Cerebellar cortex (tissue), 1 donor: ENCODE results near the gene ZFC3H1.
"Not testable (repeated sequence)": the region's sequence is repeated elsewhere in the genome, so short reads cannot be mapped to it uniquely, and the experiment has no call there.

Experiments used
- DNase-seq: peaks from one replicate; pipeline ENCODE4 v3.0.0-alpha.2; 2015; ENCODE audit warnings: low spot score

ZFC3H1 gene

DNA sequence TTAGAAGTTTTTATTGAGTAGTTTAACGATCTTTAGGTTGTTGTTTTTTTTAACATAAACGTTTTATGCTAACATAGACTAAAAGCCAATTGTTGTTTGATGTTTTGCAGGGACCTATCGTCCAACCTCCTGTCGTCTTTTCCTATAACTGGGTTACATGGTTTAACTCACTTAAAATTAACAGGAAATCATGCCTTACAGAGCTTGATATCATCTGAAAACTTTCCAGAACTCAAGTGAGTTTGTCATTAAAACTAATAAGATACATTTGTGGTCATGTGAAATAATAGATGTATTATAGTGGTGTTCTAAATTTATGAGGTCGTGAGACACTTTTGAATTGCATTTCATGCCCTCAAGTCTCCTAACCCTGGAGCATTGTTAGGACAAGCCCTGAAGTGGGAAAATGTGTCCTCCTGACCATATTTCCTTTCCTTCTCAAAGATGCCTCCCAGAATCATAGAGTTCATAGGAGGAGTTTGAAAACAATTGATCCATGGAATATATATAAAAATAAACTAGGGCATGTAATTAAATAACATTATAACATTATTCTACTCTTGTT lies 84.9 kb downstream of the ZFC3H1 start:
- DNase-seq: no peak

GRCh38 chr12:71576496-71576895 lies 87.2 kb downstream of the ZFC3H1 start:
- peak; percentile 78 for DNase-seq

DNA sequence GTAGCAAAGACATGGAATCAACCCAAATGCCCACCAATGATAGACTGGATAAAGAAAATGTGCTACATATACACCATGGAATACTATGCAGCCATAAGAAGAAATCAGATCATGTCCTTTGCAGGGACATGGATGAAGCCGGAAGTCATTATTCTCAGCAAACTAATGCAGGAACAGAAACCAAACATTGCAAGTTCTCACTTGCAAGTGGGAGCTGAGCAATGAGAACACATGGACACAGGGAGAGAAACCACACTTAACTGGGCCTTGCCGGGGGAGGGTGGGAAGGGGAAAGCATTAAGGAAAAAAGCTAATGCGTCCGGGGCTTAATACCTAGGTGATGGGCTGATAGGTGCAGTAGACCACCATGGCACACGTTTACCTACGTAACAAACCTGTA lies 93.8 kb downstream of the ZFC3H1 start:
- not testable (repeated sequence) for DNase-seq

DNA sequence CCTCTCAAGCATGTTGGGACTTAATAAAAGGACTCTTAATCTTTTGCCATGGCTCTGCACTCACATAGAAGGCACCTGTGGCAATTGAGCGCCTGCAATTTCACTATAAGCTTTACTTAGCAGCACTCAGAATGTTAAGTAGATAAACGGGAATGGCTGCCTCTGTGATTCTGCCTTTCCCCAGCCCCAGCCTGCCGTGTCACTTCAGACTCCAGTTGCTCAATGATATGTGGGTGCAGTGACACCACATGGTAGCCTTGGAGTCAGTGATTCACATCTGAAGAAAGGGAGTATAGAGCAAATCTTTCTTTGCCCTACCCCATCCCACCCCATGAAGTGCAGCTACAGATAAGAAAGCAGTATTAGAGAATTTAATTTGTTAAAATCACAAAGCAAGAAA lies 96.1 kb downstream of the ZFC3H1 start:
- no peak for DNase-seq

DNA sequence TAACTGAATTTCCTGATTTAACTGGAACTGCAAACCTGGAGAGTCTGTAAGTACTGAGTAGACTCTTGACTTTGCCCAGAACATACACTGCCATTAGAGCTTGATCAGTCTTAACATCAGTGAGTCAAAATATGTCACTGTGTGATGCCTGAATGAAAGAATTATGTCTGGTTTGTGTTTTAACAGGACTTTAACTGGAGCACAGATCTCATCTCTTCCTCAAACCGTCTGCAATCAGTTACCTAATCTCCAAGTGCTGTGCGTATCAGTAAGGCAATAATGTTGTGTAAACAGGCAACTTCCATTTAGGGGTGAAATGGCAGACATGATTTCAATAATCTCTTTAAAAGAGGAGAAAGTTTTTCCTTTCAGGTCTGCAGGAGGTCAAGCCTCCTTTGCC lies 97.0 kb downstream of the ZFC3H1 start:
- no peak for DNase-seq

- DNase-seq: no peak
Measured at GRCh38 chr12:71565535-71565934, 98.1 kb downstream of the ZFC3H1 start.

DNA sequence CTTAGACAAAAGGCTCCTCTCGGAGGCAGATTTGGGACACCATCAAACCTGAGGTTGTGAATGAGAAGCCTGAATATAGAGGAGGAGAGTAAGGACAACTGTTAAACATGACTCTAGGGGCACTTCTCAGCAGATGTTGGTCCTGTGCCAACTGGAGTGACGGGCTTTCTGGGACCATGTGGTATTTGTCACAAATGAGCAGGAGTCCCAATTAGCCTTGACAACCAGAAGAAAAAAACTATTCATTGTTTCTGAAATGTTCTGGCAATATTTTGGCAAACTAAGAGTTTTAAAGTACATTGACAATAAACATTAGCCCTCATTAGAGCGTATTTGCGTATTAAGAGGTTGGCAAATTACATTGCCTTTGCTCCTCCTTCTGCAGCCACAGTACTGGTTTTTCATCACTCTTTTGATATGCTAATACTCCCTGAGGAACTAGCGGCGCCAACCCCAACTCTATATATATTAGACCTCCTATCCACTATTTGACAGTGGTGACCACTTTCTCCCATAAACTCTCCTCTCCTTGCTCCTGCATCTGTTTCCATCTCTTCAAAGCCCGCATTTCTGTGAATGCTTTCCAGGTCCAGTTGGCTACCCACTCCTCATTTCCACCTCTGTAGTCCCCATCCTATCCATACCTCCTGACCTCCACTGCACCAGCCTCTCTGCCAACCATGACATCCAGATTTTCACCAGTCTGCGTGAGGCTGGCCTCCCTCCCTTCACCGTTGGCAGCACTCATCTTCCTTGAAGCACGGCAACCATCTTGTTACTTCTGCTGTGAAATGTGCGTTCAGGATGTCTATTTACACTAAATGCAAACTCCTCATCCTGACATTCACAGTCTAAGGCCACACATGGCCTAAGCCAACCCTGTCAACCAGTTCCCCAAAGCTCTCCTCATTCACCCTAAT lies 100.7 kb downstream of the ZFC3H1 start:
- no peak for DNase-seq
